ENCODE measurements around the gene FBLN2. TPM values are rescaled to one million over a fixed set of nuclear protein-coding genes. Genes with fewer than 3 reads are reported as not detected.

Gene FBLN2
- polyA plus RNA-seq, 2 of the 4 experiments (the other 2 are of a cell fraction) = 1.1 to 2.7 TPM

- no peak for TF ChIP-seq CTCF (IDR thresholded peaks at IDR 0.05)
- no peak for TF ChIP-seq KDM5A (IDR thresholded peaks at IDR 0.05)
- TF ChIP-seq EHMT2 (IDR thresholded peaks at IDR 0.05; ENCODE audit: low read depth) = no peak
- TF ChIP-seq MAZ (IDR thresholded peaks at IDR 0.05; ENCODE audit: borderline replicate concordance, low read depth, low read length) = no peak
- TF ChIP-seq ATOH8 (CRISPR knock-in tag; IDR thresholded peaks at IDR 0.05; ENCODE audit: low read depth) = no peak
These were observed 19.0 kb downstream of the FBLN2 start (continued) for GRCh38 chr3:13567684-13568514.

GRCh38 chr3:13568515-13569028 is 19.6 kb downstream of the FBLN2 start:
- no peak for TF ChIP-seq CHD4 (IDR thresholded peaks at IDR 0.05; ENCODE audit: borderline replicate concordance)
- H3K27ac ChIP-seq = no peak overlapping the region
- no peaks in the 10 kb centered on the region for H3K4me1 ChIP-seq
- ChIA-PET POLR2A (no interaction called here), CTCF (interaction anchor here (0.7 to 2.7 kb wide), 2 partner anchors 72 to 316 kb away, joined by 3 to 7 read pairs; no protein-coding TSS in a partner anchor)
- FAIRE-seq (no peak), DNase-seq (ENCODE audit: low read depth in 1 of 2, low spot score in 1 of 2) (no peak), ATAC-seq (no peak)
- H3K4me3 ChIP-seq = no peak overlapping the region
- no peak overlapping the region for H3K4me2 ChIP-seq
- 68% methylated on average over 14 of the region's 15 CpGs for WGBS (ENCODE audit: missing lambda C conversion rate)
- H3K9me3 ChIP-seq = no peaks in the 10 kb centered on the region

- Histone ChIP-seq H3K4me2 (no peak overlapping the region), H3K9me3 (no peaks in the 10 kb centered on the region), H3K4me3 (no peak overlapping the region), H3K4me1 (no peaks in the 10 kb centered on the region), H3K27ac (no peak overlapping the region)
- no peak for DNase-seq (ENCODE audit: low read depth in 1 of 2, low spot score in 1 of 2)
- ChIA-PET POLR2A (no interaction called here), CTCF (interaction anchor here (0.7 to 2.7 kb wide), 2 partner anchors 73 to 315 kb away, joined by 3 to 7 read pairs; no protein-coding TSS in a partner anchor)
- FAIRE-seq = no peak
- TF ChIP-seq CEBPB (IDR thresholded peaks at IDR 0.05) = no peak
- no peak for TF ChIP-seq BCL3 (IDR thresholded peaks at IDR 0.05)
- TF ChIP-seq POLR2AphosphoS2 (conservative IDR thresholded peaks at IDR 0.05; ENCODE audit: low read length) = no peak
- no peak for TF ChIP-seq ZFP36 (IDR thresholded peaks at IDR 0.05; ENCODE audit: borderline replicate concordance, partially characterized antibody)
- TF ChIP-seq TP53 (CRISPR knock-in tag; IDR thresholded peaks at IDR 0.05) = no peak
- no peak for TF ChIP-seq HMGXB4 (CRISPR knock-in tag; IDR thresholded peaks at IDR 0.05; ENCODE audit: borderline replicate concordance)
- no peak for TF ChIP-seq KDM1A (IDR thresholded peaks at IDR 0.05; ENCODE audit: low read depth)
- no peak for TF ChIP-seq NPAS2 (CRISPR knock-in tag; IDR thresholded peaks at IDR 0.05; ENCODE audit: borderline replicate concordance)
- TF ChIP-seq E2F6 (IDR thresholded peaks at IDR 0.05; ENCODE audit: borderline replicate concordance, low read depth) = no peak
- no peak for TF ChIP-seq ZC3H11A (IDR thresholded peaks at IDR 0.05)
- no peak for TF ChIP-seq HOXB5 (CRISPR knock-in tag; IDR thresholded peaks at IDR 0.05)
- TF ChIP-seq FOXS1 (CRISPR knock-in tag; IDR thresholded peaks at IDR 0.05) = no peak
- TF ChIP-seq RAD21 (conservative IDR thresholded peaks at IDR 0.05 in 1 of 2, IDR thresholded peaks at IDR 0.05 in 1 of 2) = no peak
- TF ChIP-seq NFE2L2 (conservative IDR thresholded peaks at IDR 0.05; ENCODE audit: low read length) = no peak
- TF ChIP-seq ESRRA (IDR thresholded peaks at IDR 0.05; ENCODE audit: borderline replicate concordance, low read length) = no peak
- no peak for TF ChIP-seq HDAC2 (IDR thresholded peaks at IDR 0.05)
- TF ChIP-seq SMC3 (IDR thresholded peaks at IDR 0.05) = no peak
- TF ChIP-seq RFX5 (IDR thresholded peaks at IDR 0.05) = no peak
- 84% methylated on average over 6 of the region's 7 CpGs for whole genome bisulfite sequencing (ENCODE audit: missing lambda C conversion rate)
- no peak for ATAC-seq
These were observed 20.3 kb downstream of the FBLN2 start for GRCh38 chr3:13569201-13569600.

Data from A549 (cell line).